Hematopoietic multipotent progenitor cell treated with erythropoietin and hydrocortisone succinate and interleukin-3 and kit ligand, for 8 days (in vitro differentiated cells): ENCODE measurements around the gene RPS19BP1.

Experiments used
- DNase-seq: peaks from one replicate; pipeline ENCODE4 v3.0.0-alpha.2; 2015

Gene RPS19BP1

DNA sequence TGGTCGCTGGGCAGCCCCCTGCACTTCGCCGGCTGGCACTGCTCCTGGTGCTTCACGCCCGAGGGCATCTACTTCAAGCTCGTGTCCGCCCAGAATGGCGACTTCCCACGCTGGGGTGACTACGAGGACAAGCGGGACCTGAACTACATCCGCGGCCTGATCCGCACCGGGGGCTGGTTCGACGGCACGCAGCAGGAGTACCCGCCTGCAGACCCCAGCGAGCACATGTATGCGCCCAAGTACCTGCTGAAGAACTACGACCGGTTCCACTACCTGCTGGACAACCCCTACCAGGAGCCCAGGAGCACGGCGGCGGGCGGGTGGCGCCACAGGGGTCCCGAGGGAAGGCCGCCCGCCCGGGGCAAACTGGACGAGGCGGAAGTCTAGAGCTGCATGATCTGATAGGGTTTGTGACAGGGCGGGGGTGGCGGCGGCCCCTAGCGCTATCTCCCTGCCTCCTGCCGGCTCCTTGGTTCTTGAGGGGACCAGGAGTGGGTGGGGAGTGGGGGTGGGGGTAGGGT, 43.9 kb downstream of the RPS19BP1 start:
- no peak for DNase-seq

DNA sequence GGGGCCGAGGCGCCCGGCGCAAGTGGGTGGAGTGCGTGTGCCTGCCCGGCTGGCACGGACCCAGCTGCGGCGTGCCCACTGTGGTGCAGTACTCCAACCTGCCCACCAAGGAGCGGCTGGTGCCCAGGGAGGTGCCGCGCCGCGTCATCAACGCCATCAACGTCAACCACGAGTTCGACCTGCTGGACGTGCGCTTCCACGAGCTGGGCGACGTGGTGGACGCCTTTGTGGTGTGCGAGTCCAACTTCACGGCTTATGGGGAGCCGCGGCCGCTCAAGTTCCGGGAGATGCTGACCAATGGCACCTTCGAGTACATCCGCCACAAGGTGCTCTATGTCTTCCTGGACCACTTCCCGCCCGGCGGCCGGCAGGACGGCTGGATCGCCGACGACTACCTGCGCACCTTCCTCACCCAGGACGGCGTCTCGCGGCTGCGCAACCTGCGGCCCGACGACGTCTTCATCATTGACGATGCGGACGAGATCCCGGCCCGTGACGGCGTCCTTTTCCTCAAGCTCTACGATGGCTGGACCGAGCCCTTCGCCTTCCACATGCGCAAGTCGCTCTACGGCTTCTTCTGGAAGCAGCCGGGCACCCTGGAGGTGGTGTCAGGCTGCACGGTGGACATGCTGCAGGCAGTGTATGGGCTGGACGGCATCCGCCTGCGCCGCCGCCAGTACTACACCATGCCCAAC, 44.6 kb downstream of the RPS19BP1 start:
- no peak for DNase-seq

- DNase-seq = no peak
Observed at GRCh38 chr22:39486951-39487825, 45.4 kb downstream of the RPS19BP1 start.

DNA sequence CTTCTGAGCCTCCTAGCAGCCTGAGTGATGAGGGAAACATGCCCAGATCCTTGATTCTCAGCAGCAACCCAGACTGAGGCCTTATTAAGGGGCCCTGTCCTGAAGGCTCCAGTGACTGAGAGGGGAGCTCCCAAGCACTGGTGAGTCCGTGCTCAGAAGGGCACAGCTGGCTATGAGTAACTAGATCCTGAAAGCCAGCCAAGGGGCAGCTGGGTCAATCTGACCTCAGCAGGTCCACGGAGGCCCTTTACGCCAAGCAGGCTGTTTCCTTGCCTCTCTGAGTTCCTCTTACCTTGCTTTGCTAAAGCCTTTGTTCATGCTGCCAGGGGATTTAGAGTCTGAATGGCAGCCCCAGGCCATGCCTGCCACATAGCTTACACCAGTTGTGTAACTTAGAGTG, 49.8 kb downstream of the RPS19BP1 start:
- no peak for DNase-seq

DNA sequence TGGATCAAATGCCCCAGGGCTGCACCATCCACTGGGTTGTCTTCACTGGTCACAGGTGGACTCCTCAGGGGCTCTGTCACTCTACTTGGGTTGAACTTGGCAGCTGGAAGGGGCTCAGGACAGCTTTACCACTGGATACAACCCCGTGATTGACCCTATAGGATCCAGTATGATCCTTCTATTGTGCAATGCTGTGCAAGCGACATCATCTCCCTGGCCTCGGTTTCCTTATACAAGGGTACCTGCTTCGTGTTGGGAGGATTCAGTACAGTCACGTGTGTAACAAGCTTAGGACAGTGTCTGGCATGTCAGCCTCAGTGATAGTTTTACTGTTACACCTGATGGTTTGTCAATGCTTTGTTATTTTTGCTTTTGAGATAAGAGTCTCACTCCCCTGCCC, 51.0 kb downstream of the RPS19BP1 start:
- no peak for DNase-seq

GRCh38 chr22:39481054-39481453, 51.5 kb downstream of the RPS19BP1 start:
- no peak for DNase-seq

- peak; percentile 55 for DNase-seq
Observed at GRCh38 chr22:39480557-39480956, 52.0 kb downstream of the RPS19BP1 start.

GRCh38 chr22:39479254-39479653, 53.3 kb downstream of the RPS19BP1 start:
- DNase-seq = no peak
